Measurements from ENCODE around the gene EGFL7.

The EGFL7 gene

DNA sequence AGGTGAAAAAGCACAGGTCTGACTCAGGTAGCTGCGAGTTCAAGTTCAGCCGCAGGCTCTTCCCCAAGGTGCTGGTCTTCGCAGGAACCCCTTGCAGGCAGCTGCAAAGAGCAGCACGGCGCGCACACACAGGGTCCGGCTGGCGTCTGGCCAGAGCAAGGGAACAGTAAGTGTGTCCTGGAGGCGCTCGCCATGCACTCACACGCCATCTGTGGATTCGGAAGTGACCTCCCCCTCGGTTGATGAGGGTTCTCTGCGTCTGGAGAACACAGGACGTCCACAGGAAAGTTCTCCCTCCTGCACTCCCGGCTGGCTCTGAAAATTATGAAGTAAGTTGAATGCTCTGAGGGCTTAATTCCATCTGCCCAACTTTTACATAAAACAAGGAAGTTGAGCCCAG lies 14.0 kb upstream of the EGFL7 start:
- Histone ChIP-seq H3K9me2 (replicated peaks; ENCODE audit: control insufficient read depth, low read length) (no peaks in the 10 kb centered on the region), H4K20me1 (ENCODE audit: control insufficient read depth, insufficient read depth, low read depth, low read length) (no peaks in the 10 kb centered on the region), H3K9me3 (ENCODE audit: control insufficient read depth, insufficient read depth, low read length) (no peaks in the 10 kb centered on the region), H3K4me3 (ENCODE audit: low read length) (no peak overlapping the region), H3K27me3 (ENCODE audit: control insufficient read depth, low read length) (peaks cover 34% of the 10 kb centered on the region), H3K79me2 (ENCODE audit: control insufficient read depth, low read length) (no peaks in the 10 kb centered on the region), H3F3A (ENCODE audit: control insufficient read depth, insufficient read depth) (peaks cover 5% of the 10 kb centered on the region), H3K4me2 (ENCODE audit: low read length) (no peak overlapping the region), H3K4me1 (ENCODE audit: control insufficient read depth, low read length) (peaks cover 43% of the 10 kb centered on the region), H3K36me3 (ENCODE audit: control insufficient read depth, low read length) (no peaks in the 10 kb centered on the region), H3K27ac (ENCODE audit: low read depth, low read length) (no peak overlapping the region)
- TF ChIP-seq EZH2phosphoT487 (IDR thresholded peaks at IDR 0.05; ENCODE audit: borderline replicate concordance, low read length) (no peak), CTCF (IDR thresholded peaks at IDR 0.05; ENCODE audit: low read depth, low read length, poor library complexity, severe bottlenecking) (no peak)

DNA sequence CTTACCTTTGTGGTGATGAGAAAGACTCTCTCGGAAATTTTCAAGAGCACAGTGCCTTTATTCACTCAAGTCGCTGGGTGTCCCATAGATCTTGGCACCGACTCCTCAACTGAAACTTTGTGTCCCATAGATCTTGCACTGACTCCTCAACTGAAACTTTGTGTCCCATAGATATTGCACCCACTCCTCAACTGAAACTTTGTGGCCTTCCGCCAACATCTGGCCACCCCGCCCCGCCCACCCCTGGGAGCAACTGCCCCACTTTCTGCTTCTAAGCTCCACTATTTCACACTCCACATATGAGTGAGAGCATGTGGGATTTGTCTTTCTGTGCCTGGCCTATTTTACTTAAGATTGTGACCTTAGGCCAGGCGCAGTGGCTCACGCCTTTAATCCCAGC lies 12.7 kb upstream of the EGFL7 start:
- Histone ChIP-seq H3K9me3 (ENCODE audit: control insufficient read depth, insufficient read depth, low read length) (no peaks in the 10 kb centered on the region), H3F3A (ENCODE audit: control insufficient read depth, insufficient read depth) (peaks cover 5% of the 10 kb centered on the region), H3K27ac (ENCODE audit: low read depth, low read length) (no peak overlapping the region), H3K4me2 (ENCODE audit: low read length) (no peak overlapping the region), H3K27me3 (ENCODE audit: control insufficient read depth, low read length) (peaks cover 24% of the 10 kb centered on the region), H3K4me3 (ENCODE audit: low read length) (no peak overlapping the region), H4K20me1 (ENCODE audit: control insufficient read depth, insufficient read depth, low read depth, low read length) (no peaks in the 10 kb centered on the region), H3K79me2 (ENCODE audit: control insufficient read depth, low read length) (no peaks in the 10 kb centered on the region), H3K9me2 (replicated peaks; ENCODE audit: control insufficient read depth, low read length) (no peaks in the 10 kb centered on the region), H3K4me1 (ENCODE audit: control insufficient read depth, low read length) (peaks cover 33% of the 10 kb centered on the region), H3K36me3 (ENCODE audit: control insufficient read depth, low read length) (no peaks in the 10 kb centered on the region)
- TF ChIP-seq CTCF (IDR thresholded peaks at IDR 0.05; ENCODE audit: low read depth, low read length, poor library complexity, severe bottlenecking) (no peak), EZH2phosphoT487 (IDR thresholded peaks at IDR 0.05; ENCODE audit: borderline replicate concordance, low read length) (no peak)

- Histone ChIP-seq H3K9me3 (ENCODE audit: control insufficient read depth, insufficient read depth, low read length) (no peaks in the 10 kb centered on the region), H3K79me2 (ENCODE audit: control insufficient read depth, low read length) (no peaks in the 10 kb centered on the region), H3K36me3 (ENCODE audit: control insufficient read depth, low read length) (no peaks in the 10 kb centered on the region), H3K9me2 (replicated peaks; ENCODE audit: control insufficient read depth, low read length) (no peaks in the 10 kb centered on the region), H3K4me3 (ENCODE audit: low read length) (no peak overlapping the region), H3K4me2 (ENCODE audit: low read length) (peak overlapping the region; percentile 14; the same call in 1 of the 2 replicates), H3K27ac (ENCODE audit: low read depth, low read length) (no peak overlapping the region), H3K4me1 (ENCODE audit: control insufficient read depth, low read length) (peaks cover 33% of the 10 kb centered on the region), H3F3A (ENCODE audit: control insufficient read depth, insufficient read depth) (peaks cover 5% of the 10 kb centered on the region), H3K27me3 (ENCODE audit: control insufficient read depth, low read length) (peaks cover 27% of the 10 kb centered on the region), H4K20me1 (ENCODE audit: control insufficient read depth, insufficient read depth, low read depth, low read length) (no peaks in the 10 kb centered on the region)
- TF ChIP-seq EZH2phosphoT487 (IDR thresholded peaks at IDR 0.05; ENCODE audit: borderline replicate concordance, low read length) (no peak), CTCF (IDR thresholded peaks at IDR 0.05; ENCODE audit: low read depth, low read length, poor library complexity, severe bottlenecking) (no peak)
These were observed 12.1 kb upstream of the EGFL7 start for GRCh38 chr9:136650648-136651047.

GRCh38 chr9:136651860-136652259 lies 10.9 kb upstream of the EGFL7 start:
- Histone ChIP-seq H3K36me3 (ENCODE audit: control insufficient read depth, low read length) (no peaks in the 10 kb centered on the region), H3F3A (ENCODE audit: control insufficient read depth, insufficient read depth) (peaks cover 5% of the 10 kb centered on the region), H3K27ac (ENCODE audit: low read depth, low read length) (no peak overlapping the region), H3K79me2 (ENCODE audit: control insufficient read depth, low read length) (no peaks in the 10 kb centered on the region), H3K4me1 (ENCODE audit: control insufficient read depth, low read length) (peaks cover 33% of the 10 kb centered on the region), H3K9me2 (replicated peaks; ENCODE audit: control insufficient read depth, low read length) (no peaks in the 10 kb centered on the region), H3K9me3 (ENCODE audit: control insufficient read depth, insufficient read depth, low read length) (no peaks in the 10 kb centered on the region), H3K4me3 (ENCODE audit: low read length) (no peak overlapping the region), H3K27me3 (ENCODE audit: control insufficient read depth, low read length) (peaks cover 27% of the 10 kb centered on the region), H3K4me2 (ENCODE audit: low read length) (no peak overlapping the region), H4K20me1 (ENCODE audit: control insufficient read depth, insufficient read depth, low read depth, low read length) (no peaks in the 10 kb centered on the region)
- TF ChIP-seq CTCF (IDR thresholded peaks at IDR 0.05; ENCODE audit: low read depth, low read length, poor library complexity, severe bottlenecking) (no peak), EZH2phosphoT487 (IDR thresholded peaks at IDR 0.05; ENCODE audit: borderline replicate concordance, low read length) (no peak)

Measured in DOHH2 (cell line).